Neuronal stem cell (in vitro differentiated cells): Measurements from ENCODE around the gene FBXO17.
"Not testable (repeated sequence)": the region's sequence is repeated elsewhere in the genome, so short reads cannot be mapped to it uniquely, and the experiment has no call there.

Experiments used
- DNase-seq: peaks from one replicate; pipeline ENCODE4 v3.0.0-alpha.2; 2013; ENCODE audit warnings: low spot score
- H2AFZ ChIP-seq: one replicate; pipeline ENCODE4 v1.6.1; 2013; ENCODE audit warnings: mild to moderate bottlenecking, low read length, inconsistent platforms
- H2AK5ac ChIP-seq: 2 replicates; pipeline ENCODE4 v1.6.1; 2013; ENCODE audit warnings: low read depth, mild to moderate bottlenecking, inconsistent platforms, low read length, moderate library complexity, mixed read lengths
- H2BK120ac ChIP-seq: 2 replicates; pipeline ENCODE4 v1.6.1; 2013; ENCODE audit warnings: low read depth, mild to moderate bottlenecking, inconsistent platforms, low read length, moderate library complexity, mixed read lengths
- H2BK12ac ChIP-seq: one replicate; pipeline ENCODE4 v1.6.1; 2013; ENCODE audit warnings: low read length, inconsistent platforms
- H2BK15ac ChIP-seq: 2 replicates; pipeline ENCODE4 v1.6.1; 2013; ENCODE audit warnings: mild to moderate bottlenecking, low read length, inconsistent platforms, mixed read lengths
- H2BK5ac ChIP-seq: one replicate; pipeline ENCODE4 v1.6.1; 2013; ENCODE audit warnings: inconsistent platforms, mild to moderate bottlenecking, low read length, moderate library complexity
- H3K14ac ChIP-seq: one replicate; pipeline ENCODE4 v1.6.1; 2013; ENCODE audit warnings: low read length, inconsistent platforms
- H3K18ac ChIP-seq: 2 replicates; pipeline ENCODE4 v1.6.1; 2013; ENCODE audit warnings: low read length, inconsistent platforms
- H3K23ac ChIP-seq: 2 replicates; pipeline ENCODE4 v1.6.1; 2013; ENCODE audit warnings: low read depth, mild to moderate bottlenecking, mixed read lengths, low read length, inconsistent platforms; ENCODE audit not compliant: poor library complexity
- H3K27ac ChIP-seq: replicated peaks from 3 replicates; pipeline ENCODE4 v1.5.1; 2013; ENCODE audit warnings: low read length, inconsistent platforms
- H3K27me3 ChIP-seq, 3 experiments: 2 replicates each; pipeline ENCODE4 v1.6.1; 2013; ENCODE audit warnings: low read length in 3 of 3, mild to moderate bottlenecking in 2 of 3, inconsistent platforms in 1 of 3, low read depth in 1 of 3, mixed read lengths in 1 of 3, moderate library complexity in 1 of 3; ENCODE audit not compliant: control insufficient read depth in 3 of 3, insufficient read depth in 3 of 3
- H3K36me3 ChIP-seq, 2 donors: replicated peaks in 1 of 2; 2 replicates each; pipeline ENCODE4 v1.6.1; 2013; ENCODE audit warnings: low read length in 2 of 2; ENCODE audit not compliant: control insufficient read depth in 2 of 2, insufficient read depth in 2 of 2
- H3K4ac ChIP-seq: 2 replicates; pipeline ENCODE4 v1.6.1; 2013; ENCODE audit warnings: inconsistent platforms, mild to moderate bottlenecking, low read length, moderate library complexity
- H3K4me1 ChIP-seq, 2 donors: 1 replicate in 1 of 2; 2 replicates in 1 of 2; pipeline ENCODE4 v1.6.1; 2013; ENCODE audit warnings: low read length in 2 of 2, low read depth in 1 of 2; ENCODE audit not compliant: control insufficient read depth in 2 of 2, insufficient read depth in 1 of 2
- H3K4me2 ChIP-seq: one replicate; pipeline ENCODE4 v1.6.1; 2013; ENCODE audit warnings: mild to moderate bottlenecking, low read length, inconsistent platforms; ENCODE audit not compliant: insufficient read depth, poor library complexity, severe bottlenecking
- H3K4me3 ChIP-seq, 2 donors: 2 replicates each; pipeline ENCODE4 v1.5.1; 2013; ENCODE audit warnings: low read length in 2 of 2, mild to moderate bottlenecking in 2 of 2, inconsistent platforms in 1 of 2, moderate library complexity in 1 of 2
- H3K79me1 ChIP-seq: one replicate; pipeline ENCODE4 v1.6.1; 2013; ENCODE audit warnings: low read depth, mild to moderate bottlenecking, inconsistent platforms, low read length, moderate library complexity
- H3K9ac ChIP-seq: one replicate; pipeline ENCODE4 v1.6.1; 2013; ENCODE audit warnings: mild to moderate bottlenecking, low read depth, low read length, inconsistent platforms; ENCODE audit not compliant: poor library complexity
- H3K9me3 ChIP-seq, 2 donors: replicated peaks in 1 of 2; 2 replicates each; pipeline versions ENCODE3 to v1.6.1; 2013; ENCODE audit warnings: low read length in 2 of 2, mild to moderate bottlenecking in 2 of 2, inconsistent platforms in 1 of 2, low read depth in 1 of 2, mixed read lengths in 1 of 2, moderate library complexity in 1 of 2; ENCODE audit not compliant: control insufficient read depth in 2 of 2, insufficient read depth in 1 of 2
- H4K8ac ChIP-seq: one replicate; pipeline ENCODE4 v1.6.1; 2013; ENCODE audit warnings: low read depth, mild to moderate bottlenecking, inconsistent platforms, low read length, moderate library complexity
- H4K91ac ChIP-seq: one replicate; pipeline ENCODE4 v1.6.1; 2013; ENCODE audit warnings: low read length, low read depth, mild to moderate bottlenecking, inconsistent platforms; ENCODE audit not compliant: poor library complexity
- WGBS, 2 donors: extraction: QIAGEN DNeasy Blood & Tissue Kit; methylation state at CpG; one replicate each; pipeline ENCODE4 v1.1.7; 2013; ENCODE audit warnings: missing lambda C conversion rate in 2 of 2, mixed read lengths in 1 of 2; ENCODE audit not compliant: insufficient read length in 2 of 2, insufficient replicate concordance in 1 of 2; ENCODE audit errors: extremely low coverage in 2 of 2; 5-methylcytosine and 5-hydroxymethylcytosine counted together

The FBXO17 gene

GRCh38 chr19:38970664-38971532 lies 4.6 kb downstream of the FBXO17 start:
- peaks cover 0 to 16% (median 0%) of the 10 kb centered on the region in 3 experiments for H3K27me3 ChIP-seq
- no peak overlapping the region for H2BK15ac ChIP-seq
- H3K79me1 ChIP-seq = no peaks in the 10 kb centered on the region
- H4K91ac ChIP-seq = no peak overlapping the region
- no peak overlapping the region for H3K18ac ChIP-seq
- H2BK5ac ChIP-seq = no peak overlapping the region
- H3K4me2 ChIP-seq = no peak overlapping the region
- no peak overlapping the region for H3K4me3 ChIP-seq
- H4K8ac ChIP-seq = no peak overlapping the region
- no peak overlapping the region for H2BK12ac ChIP-seq
- no peak overlapping the region for H3K4ac ChIP-seq
- WGBS, 2 donors = no CpG with 5 or more reads among the region's 12 CpGs
- no peak overlapping the region for H3K9ac ChIP-seq
- H2BK120ac ChIP-seq = no peak overlapping the region
- H3K23ac ChIP-seq = no peak overlapping the region
- no peak overlapping the region for H3K27ac ChIP-seq
- DNase-seq = no peak
- H3K14ac ChIP-seq = no peak overlapping the region
- peaks cover 0 to under 1% of the 10 kb centered on the region in 2 donors for H3K4me1 ChIP-seq
- H2AFZ ChIP-seq = no peak overlapping the region
- H2AK5ac ChIP-seq = no peak overlapping the region
- no peaks in the 10 kb centered on the region for H3K36me3 ChIP-seq
- H3K9me3 ChIP-seq = no peaks in the 10 kb centered on the region

- not testable (repeated sequence) for H3K79me1 ChIP-seq, H3K9me3 ChIP-seq, H2BK120ac ChIP-seq, H3K36me3 ChIP-seq, H2BK15ac ChIP-seq, H4K8ac ChIP-seq, H3K27me3 ChIP-seq, H3K14ac ChIP-seq, H3K23ac ChIP-seq, H2BK5ac ChIP-seq, H2BK12ac ChIP-seq, H4K91ac ChIP-seq, H3K4me3 ChIP-seq, H3K9ac ChIP-seq, H3K4me1 ChIP-seq, H2AK5ac ChIP-seq, H3K18ac ChIP-seq, H3K4me2 ChIP-seq, DNase-seq, H3K4ac ChIP-seq, H3K27ac ChIP-seq, H2AFZ ChIP-seq
- WGBS, 2 donors = no CpG with 5 or more reads among the region's 5 CpGs
Observed at GRCh38 chr19:38966149-38966548, 9.4 kb downstream of the FBXO17 start.

GRCh38 chr19:38964738-38965137 lies 10.8 kb downstream of the FBXO17 start:
- H3K9me3 ChIP-seq = no peaks in the 10 kb centered on the region
- H3K9ac ChIP-seq = no peak overlapping the region
- H3K4ac ChIP-seq = no peak overlapping the region
- H3K4me1 ChIP-seq = peaks cover 0 to 2% of the 10 kb centered on the region in 2 donors
- no peak overlapping the region for H2AFZ ChIP-seq
- no peak overlapping the region for H3K27ac ChIP-seq
- H3K4me2 ChIP-seq = no peak overlapping the region
- no peaks in the 10 kb centered on the region for H3K79me1 ChIP-seq
- H2BK5ac ChIP-seq = no peak overlapping the region
- no peak overlapping the region for H3K4me3 ChIP-seq
- DNase-seq = no peak
- no peak overlapping the region for H2BK120ac ChIP-seq
- H2AK5ac ChIP-seq = no peak overlapping the region
- no peak overlapping the region for H3K23ac ChIP-seq
- no peak overlapping the region for H4K91ac ChIP-seq
- no peak overlapping the region for H2BK12ac ChIP-seq
- no peak overlapping the region for H3K18ac ChIP-seq
- H3K14ac ChIP-seq = no peak overlapping the region
- no peaks in the 10 kb centered on the region for H3K36me3 ChIP-seq
- WGBS, 2 donors = no CpG with 5 or more reads among the region's 2 CpGs
- no peaks in the 10 kb centered on the region for H3K27me3 ChIP-seq
- no peak overlapping the region for H2BK15ac ChIP-seq
- H4K8ac ChIP-seq = no peak overlapping the region

GRCh38 chr19:38959618-38960017 lies 15.9 kb downstream of the FBXO17 start:
- H2AFZ ChIP-seq = no peak overlapping the region
- no peak overlapping the region for H3K27ac ChIP-seq
- H2BK15ac ChIP-seq = no peak overlapping the region
- no peaks in the 10 kb centered on the region for H3K27me3 ChIP-seq
- H3K9me3 ChIP-seq = peaks cover 0 to 4% of the 10 kb centered on the region in 2 donors
- no CpG with 5 or more reads among the region's 5 CpGs for WGBS, 2 donors
- no peak overlapping the region for H3K18ac ChIP-seq
- no peak overlapping the region for H2BK120ac ChIP-seq
- no peak overlapping the region for H3K14ac ChIP-seq
- no peaks in the 10 kb centered on the region for H3K79me1 ChIP-seq
- no peak overlapping the region for H4K91ac ChIP-seq
- peaks cover 0 to 2% of the 10 kb centered on the region in 2 donors for H3K4me1 ChIP-seq
- no peak overlapping the region for H3K9ac ChIP-seq
- H3K4me3 ChIP-seq = no peak overlapping the region
- H3K4ac ChIP-seq = no peak overlapping the region
- no peak overlapping the region for H3K4me2 ChIP-seq
- no peak overlapping the region for H2AK5ac ChIP-seq
- H4K8ac ChIP-seq = no peak overlapping the region
- no peak overlapping the region for H3K23ac ChIP-seq
- DNase-seq = no peak
- no peak overlapping the region for H2BK5ac ChIP-seq
- H2BK12ac ChIP-seq = no peak overlapping the region
- H3K36me3 ChIP-seq = peaks cover 0 to 4% of the 10 kb centered on the region in 2 donors
